HG03469 (cell line): ENCODE measurements around the gene ZCCHC4.

Source experiments
- ATAC-seq: cut with Tn5 transposase; IDR thresholded peaks from one replicate; pipeline ENCODE4 v1.9.1; 2021; ENCODE audit warnings: mild to moderate bottlenecking, moderate library complexity, moderate number of reproducible peaks; ENCODE audit not compliant: unreplicated experiment

ZCCHC4 gene

GRCh38 chr4:25376754-25377571 is 64.4 kb downstream of the ZCCHC4 start, which contains the start of gene ANAPC4:
Gene ANAPC4 (plus strand): TSS chr4:25377263. CDS start chr4:25377428, 165 bp downstream.
- ATAC-seq: peak; percentile 91

- ATAC-seq: no peak
Measured at GRCh38 chr4:25377572-25378436, 65.2 kb downstream of the ZCCHC4 start.

GRCh38 chr4:25378437-25378743 is 65.8 kb downstream of the ZCCHC4 start:
- no peak for ATAC-seq

GRCh38 chr4:25379591-25379990 is 67.0 kb downstream of the ZCCHC4 start:
- no peak for ATAC-seq

- no peak for ATAC-seq
Measured at GRCh38 chr4:25383647-25384046, 71.1 kb downstream of the ZCCHC4 start.

- ATAC-seq: no peak
Measured at GRCh38 chr4:25386926-25387325, 74.4 kb downstream of the ZCCHC4 start.

- no peak for ATAC-seq
Measured at GRCh38 chr4:25397305-25397704, 84.7 kb downstream of the ZCCHC4 start.

- no peak for ATAC-seq
Measured at GRCh38 chr4:25399510-25399909, 86.9 kb downstream of the ZCCHC4 start.

- no peak for ATAC-seq
Measured at GRCh38 chr4:25401066-25401465, 88.5 kb downstream of the ZCCHC4 start.

GRCh38 chr4:25402521-25402920 is 89.9 kb downstream of the ZCCHC4 start:
- ATAC-seq: no peak

GRCh38 chr4:25403699-25404098 is 91.1 kb downstream of the ZCCHC4 start:
- ATAC-seq: no peak

GRCh38 chr4:25405453-25405852 is 92.9 kb downstream of the ZCCHC4 start:
- ATAC-seq: no peak

GRCh38 chr4:25406081-25406692 is 93.6 kb downstream of the ZCCHC4 start:
- ATAC-seq: no peak

GRCh38 chr4:25410820-25411529 is 98.4 kb downstream of the ZCCHC4 start:
- ATAC-seq: no peak

- no peak for ATAC-seq
Measured at GRCh38 chr4:25413261-25413660, 100.7 kb downstream of the ZCCHC4 start.

- no peak for ATAC-seq
Measured at GRCh38 chr4:25417014-25417413, 104.4 kb downstream of the ZCCHC4 start.
